Measurements from ENCODE around the gene MRPL34. TPM values are rescaled to one million over a fixed set of nuclear protein-coding genes. Genes with fewer than 3 reads are reported as not detected.

Gene MRPL34
- total and polyA plus RNA-seq, 2 experiments from 2014 or later, result 184 to 274 TPM

GRCh38 chr19:17341386-17341785 is 35.7 kb downstream of the MRPL34 start:
- no peak for DNase-seq (ENCODE audit: low read depth in 1 of 2, low spot score in 1 of 2)
- H3K27me3 ChIP-seq, result no peaks in the 10 kb centered on the region
- H3K36me3 ChIP-seq, result no peaks in the 10 kb centered on the region
- no peak overlapping the region for H3K27ac ChIP-seq
- H3K4me3 ChIP-seq, result no peak overlapping the region
- TF ChIP-seq CTCF (IDR thresholded peaks at IDR 0.05; ENCODE audit: low read depth, low read length), result no peak
- H3K4me1 ChIP-seq (ENCODE audit: low read depth), result peaks cover 4% of the 10 kb centered on the region
- no peaks in the 10 kb centered on the region for H3K9me3 ChIP-seq (ENCODE audit: low read depth)

- H3K27ac ChIP-seq, result no peak overlapping the region
- no peaks in the 10 kb centered on the region for H3K27me3 ChIP-seq
- H3K36me3 ChIP-seq, result no peaks in the 10 kb centered on the region
- H3K4me1 ChIP-seq (ENCODE audit: low read depth), result peaks cover 4% of the 10 kb centered on the region
- no peak overlapping the region for H3K4me3 ChIP-seq
- H3K9me3 ChIP-seq (ENCODE audit: low read depth), result no peaks in the 10 kb centered on the region
- TF ChIP-seq CTCF (IDR thresholded peaks at IDR 0.05; ENCODE audit: low read depth, low read length), result no peak
- no peak for DNase-seq (ENCODE audit: low read depth in 1 of 2, low spot score in 1 of 2)
Measured at GRCh38 chr19:17341845-17342244, 36.2 kb downstream of the MRPL34 start.

- Histone ChIP-seq H3K9me3 (ENCODE audit: low read depth) (no peaks in the 10 kb centered on the region), H3K27me3 (no peaks in the 10 kb centered on the region), H3K27ac (no peak overlapping the region), H3K4me1 (ENCODE audit: low read depth) (no peaks in the 10 kb centered on the region), H3K4me3 (no peak overlapping the region), H3K36me3 (no peaks in the 10 kb centered on the region)
- TF ChIP-seq CTCF (IDR thresholded peaks at IDR 0.05; ENCODE audit: low read depth, low read length), result peak; percentile 87
- peak; percentile 68 to 77 for DNase-seq (ENCODE audit: low read depth in 1 of 2, low spot score in 1 of 2)
Measured at GRCh38 chr19:17346109-17346671, 40.5 kb downstream of the MRPL34 start.

GRCh38 chr19:17347361-17347760 is 41.7 kb downstream of the MRPL34 start:
- no peak for TF ChIP-seq CTCF (IDR thresholded peaks at IDR 0.05; ENCODE audit: low read depth, low read length)
- Histone ChIP-seq H3K4me3 (no peak overlapping the region), H3K36me3 (no peaks in the 10 kb centered on the region), H3K4me1 (ENCODE audit: low read depth) (no peaks in the 10 kb centered on the region), H3K27me3 (no peaks in the 10 kb centered on the region), H3K9me3 (ENCODE audit: low read depth) (no peaks in the 10 kb centered on the region), H3K27ac (no peak overlapping the region)
- DNase-seq (ENCODE audit: low read depth in 1 of 2, low spot score in 1 of 2), result peak in 1 of 2 donors; percentile 43

- H3K27ac ChIP-seq, result no peak overlapping the region
- H3K4me3 ChIP-seq, result no peak overlapping the region
- TF ChIP-seq CTCF (IDR thresholded peaks at IDR 0.05; ENCODE audit: low read depth, low read length), result no peak
- H3K36me3 ChIP-seq, result no peaks in the 10 kb centered on the region
- no peaks in the 10 kb centered on the region for H3K4me1 ChIP-seq (ENCODE audit: low read depth)
- DNase-seq (ENCODE audit: low read depth in 1 of 2, low spot score in 1 of 2), result no peak
- no peaks in the 10 kb centered on the region for H3K9me3 ChIP-seq (ENCODE audit: low read depth)
- H3K27me3 ChIP-seq, result no peaks in the 10 kb centered on the region
Measured at GRCh38 chr19:17347877-17348276, 42.2 kb downstream of the MRPL34 start.

All from cardiac muscle cell (in vitro differentiated cells and primary cell).